Suprapubic skin (tissue), 4 donors: ENCODE measurements around the gene PAK6. TPM values are rescaled to one million over a fixed set of nuclear protein-coding genes. Genes with fewer than 3 reads are reported as not detected.

ENCODE experiments used
- DNase-seq, 2 donors: peaks; one replicate each; pipeline ENCODE4 v3.0.0-alpha.2; 2019; ENCODE audit warnings: low spot score in 2 of 2
- H3K27ac ChIP-seq: fragments of 200-600 bp; sonication (generic); one replicate; pipeline ENCODE4 v1.5.1; 2019
- H3K27me3 ChIP-seq: fragments of 200-600 bp; sonication (generic); one replicate; pipeline ENCODE4 v1.5.1; 2019
- H3K36me3 ChIP-seq: fragments of 200-600 bp; sonication (generic); one replicate; pipeline ENCODE4 v1.5.1; 2019
- H3K4me1 ChIP-seq: fragments of 200-600 bp; sonication (generic); one replicate; pipeline ENCODE4 v1.5.1; 2019
- H3K4me3 ChIP-seq: fragments of 200-600 bp; sonication (generic); one replicate; pipeline ENCODE4 v1.5.1; 2019; ENCODE audit warnings: mild to moderate bottlenecking
- H3K9me3 ChIP-seq: fragments of 200-600 bp; sonication (generic); one replicate; pipeline ENCODE4 v1.5.1; 2019
- CTCF ChIP-seq, 2 donors: fragments of 200-600 bp in 1 of 2; fragments of 450-650 bp in 1 of 2; sonication (generic) in 1 of 2; IDR thresholded peaks; one replicate each; pipeline ENCODE4 v1.5.1; 2016 to 2019; ENCODE audit warnings: antibody characterized with exemption in 2 of 2, mild to moderate bottlenecking in 1 of 2, moderate library complexity in 1 of 2
- EP300 ChIP-seq: sonication (generic); formaldehyde crosslinking; IDR thresholded peaks from one replicate; pipeline ENCODE4 v1.6.1; 2017; ENCODE audit warnings: antibody characterized with exemption
- POLR2A ChIP-seq, 2 donors: fragments of 450-650 bp; IDR thresholded peaks; one replicate each; pipeline ENCODE4 v1.6.1; 2017; ENCODE audit warnings: antibody characterized with exemption in 2 of 2, mild to moderate bottlenecking in 2 of 2, moderate library complexity in 2 of 2
- POLR2AphosphoS5 ChIP-seq, 3 donors: sonication (generic); formaldehyde crosslinking; IDR thresholded peaks; one replicate each; pipeline ENCODE4 v1.6.1; 2017; ENCODE audit warnings: antibody characterized with exemption in 3 of 3
- WGBS: methylation state at CpG from one replicate; pipeline ENCODE4 v1.1.5; 2018; 5-methylcytosine and 5-hydroxymethylcytosine counted together
- total RNA-seq, 4 donors: library from RNA; depleted of rRNA; stranded (reverse); fragments of >200 nt; gene quantifications; one replicate each; pipeline ENCODE4 v1.1.0, GENCODE V29; 2016

PAK6 gene
- total RNA-seq, 4 donors from 2014 or later: 71.7 to 145 (median 79.2) TPM

- Histone ChIP-seq H3K36me3 (no peaks in the 10 kb centered on the region), H3K27ac (no peak overlapping the region), H3K27me3 (peaks cover 14% of the 10 kb centered on the region), H3K4me3 (no peak overlapping the region), H3K9me3 (no peaks in the 10 kb centered on the region), H3K4me1 (peaks cover 28% of the 10 kb centered on the region)
- TF ChIP-seq EP300 (no peak), POLR2AphosphoS5 (IDR thresholded peaks at IDR 0.05) (no peak)
- no peak for DNase-seq
- WGBS: 92% methylated on average over 6 of the region's 6 CpGs
These were observed 50.4 kb downstream of the PAK6 start for GRCh38 chr15:40289140-40289775.

- 40% methylated on average over 9 of the region's 12 CpGs for WGBS
- H3K9me3 ChIP-seq: no peaks in the 10 kb centered on the region
- no peak overlapping the region for H3K27ac ChIP-seq
- no peak for DNase-seq
- TF ChIP-seq EP300 (no peak), CTCF (IDR thresholded peaks at IDR 0.05) (no peak), POLR2A (IDR thresholded peaks at IDR 0.05) (no peak), POLR2AphosphoS5 (IDR thresholded peaks at IDR 0.05) (no peak)
- peaks cover 25% of the 10 kb centered on the region for H3K4me1 ChIP-seq
- peaks cover 17% of the 10 kb centered on the region for H3K27me3 ChIP-seq
- H3K36me3 ChIP-seq: no peaks in the 10 kb centered on the region
- H3K4me3 ChIP-seq: peak overlapping the region; percentile 41
These were observed 51.7 kb downstream of the PAK6 start for GRCh38 chr15:40290545-40290917.

GRCh38 chr15:40290918-40291574 is 52.2 kb downstream of the PAK6 start:
- no peak for DNase-seq
- TF ChIP-seq POLR2AphosphoS5 (IDR thresholded peaks at IDR 0.05): no peak
- Histone ChIP-seq H3K27me3 (peaks cover 17% of the 10 kb centered on the region), H3K9me3 (no peaks in the 10 kb centered on the region), H3K4me3 (peak overlapping the region; percentile 41), H3K36me3 (no peaks in the 10 kb centered on the region), H3K4me1 (peaks cover 20% of the 10 kb centered on the region), H3K27ac (no peak overlapping the region)
- WGBS: no CpG with 5 or more reads among the region's 68 CpGs

- no peak for DNase-seq
- TF ChIP-seq POLR2A (IDR thresholded peaks at IDR 0.05) (no peak), POLR2AphosphoS5 (IDR thresholded peaks at IDR 0.05) (no peak), CTCF (IDR thresholded peaks at IDR 0.05) (no peak), EP300 (no peak)
- Histone ChIP-seq H3K27ac (no peak overlapping the region), H3K36me3 (no peaks in the 10 kb centered on the region), H3K4me3 (no peak overlapping the region), H3K9me3 (no peaks in the 10 kb centered on the region), H3K4me1 (peaks cover 16% of the 10 kb centered on the region), H3K27me3 (peaks cover 17% of the 10 kb centered on the region)
- 67% methylated on average over 1 of the region's 3 CpGs for WGBS
These were observed 53.4 kb downstream of the PAK6 start for GRCh38 chr15:40292246-40292645.

- Histone ChIP-seq H3K4me1 (peaks cover 16% of the 10 kb centered on the region), H3K36me3 (no peaks in the 10 kb centered on the region), H3K4me3 (no peak overlapping the region), H3K27me3 (peaks cover 17% of the 10 kb centered on the region), H3K9me3 (no peaks in the 10 kb centered on the region), H3K27ac (no peak overlapping the region)
- TF ChIP-seq CTCF (IDR thresholded peaks at IDR 0.05): no peak
- DNase-seq: no peak
These were observed 54.1 kb downstream of the PAK6 start for GRCh38 chr15:40293006-40293405.

- Histone ChIP-seq H3K9me3 (no peaks in the 10 kb centered on the region), H3K27me3 (peaks cover 17% of the 10 kb centered on the region), H3K36me3 (no peaks in the 10 kb centered on the region), H3K4me1 (peaks cover 16% of the 10 kb centered on the region), H3K4me3 (no peak overlapping the region), H3K27ac (no peak overlapping the region)
- WGBS: 91% methylated on average over 15 of the region's 20 CpGs
- DNase-seq: no peak
- no peak for TF ChIP-seq POLR2AphosphoS5 (IDR thresholded peaks at IDR 0.05)
- no peak for TF ChIP-seq CTCF (IDR thresholded peaks at IDR 0.05)
- no peak for TF ChIP-seq EP300
- no peak for TF ChIP-seq POLR2A (IDR thresholded peaks at IDR 0.05)
These were observed 55.3 kb downstream of the PAK6 start for GRCh38 chr15:40293905-40294895.
